HG03558 (cell line): Measurements from ENCODE around the gene VAMP5.
"Not testable (repeated sequence)": the region's sequence is repeated elsewhere in the genome, so short reads cannot be mapped to it uniquely, and the experiment has no call there.

Experiments used
- ATAC-seq: cut with Tn5 transposase; IDR thresholded peaks from one replicate; pipeline ENCODE4 v1.9.1; 2021; ENCODE audit warnings: moderate number of reproducible peaks; ENCODE audit not compliant: unreplicated experiment; ENCODE audit errors: extremely low read depth

Gene VAMP5, protein sequence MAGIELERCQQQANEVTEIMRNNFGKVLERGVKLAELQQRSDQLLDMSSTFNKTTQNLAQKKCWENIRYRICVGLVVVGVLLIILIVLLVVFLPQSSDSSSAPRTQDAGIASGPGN

GRCh38 chr2:85584354-85584856 lies at the start of gene VAMP5:
Gene VAMP5, plus strand, starts transcription at chr2:85584431. Its CDS starts 60 bp downstream, at chr2:85584491.
- ATAC-seq = peak; percentile 44

DNA sequence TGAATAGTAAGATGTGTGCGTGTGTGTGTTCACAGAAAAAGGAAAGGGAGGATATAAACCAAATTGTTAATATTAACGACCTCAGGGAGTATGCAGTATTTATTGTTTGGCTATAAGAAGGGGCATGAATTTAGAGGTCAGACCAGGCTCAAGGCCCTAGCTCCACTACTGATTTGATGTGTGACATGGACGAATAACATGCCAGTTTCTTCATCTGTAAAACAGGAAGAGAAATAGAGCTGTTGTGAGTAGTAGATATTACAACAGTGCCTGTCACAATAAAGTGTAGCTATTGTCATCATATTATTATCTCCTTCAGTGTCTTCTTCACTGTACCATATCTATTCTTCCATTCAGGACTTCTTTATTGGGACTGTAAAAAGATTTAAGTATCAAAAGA lies 49.4 kb upstream of the VAMP5 start:
- no peak for ATAC-seq

DNA sequence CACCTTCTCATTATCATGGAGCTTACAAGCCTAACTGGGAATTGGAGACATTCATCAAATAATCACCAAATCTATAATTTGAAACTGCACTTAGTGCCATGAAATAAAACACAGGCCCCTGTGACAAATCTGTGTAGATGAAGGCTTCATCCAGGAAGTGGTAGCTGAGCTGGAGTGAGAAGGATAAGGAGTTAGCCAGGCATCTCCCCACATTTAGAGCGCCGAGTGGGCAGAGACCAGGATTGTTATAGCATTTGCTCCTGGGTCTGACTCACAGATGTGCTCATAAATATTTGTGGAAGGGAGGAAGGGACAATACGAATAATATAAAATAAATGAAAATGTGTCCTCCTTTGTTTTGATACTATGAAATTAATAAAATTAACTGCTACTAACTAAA lies 47.8 kb upstream of the VAMP5 start:
- no peak for ATAC-seq

- ATAC-seq = no peak
Observed at GRCh38 chr2:85537600-85538506, 46.4 kb upstream of the VAMP5 start.

- peak; percentile 37 for ATAC-seq
Observed at GRCh38 chr2:85538507-85539360, 45.5 kb upstream of the VAMP5 start, which contains the start of gene MAT2A. Gene MAT2A, plus strand, starts transcription at chr2:85539168. Its CDS starts 120 bp downstream, at chr2:85539288.

DNA sequence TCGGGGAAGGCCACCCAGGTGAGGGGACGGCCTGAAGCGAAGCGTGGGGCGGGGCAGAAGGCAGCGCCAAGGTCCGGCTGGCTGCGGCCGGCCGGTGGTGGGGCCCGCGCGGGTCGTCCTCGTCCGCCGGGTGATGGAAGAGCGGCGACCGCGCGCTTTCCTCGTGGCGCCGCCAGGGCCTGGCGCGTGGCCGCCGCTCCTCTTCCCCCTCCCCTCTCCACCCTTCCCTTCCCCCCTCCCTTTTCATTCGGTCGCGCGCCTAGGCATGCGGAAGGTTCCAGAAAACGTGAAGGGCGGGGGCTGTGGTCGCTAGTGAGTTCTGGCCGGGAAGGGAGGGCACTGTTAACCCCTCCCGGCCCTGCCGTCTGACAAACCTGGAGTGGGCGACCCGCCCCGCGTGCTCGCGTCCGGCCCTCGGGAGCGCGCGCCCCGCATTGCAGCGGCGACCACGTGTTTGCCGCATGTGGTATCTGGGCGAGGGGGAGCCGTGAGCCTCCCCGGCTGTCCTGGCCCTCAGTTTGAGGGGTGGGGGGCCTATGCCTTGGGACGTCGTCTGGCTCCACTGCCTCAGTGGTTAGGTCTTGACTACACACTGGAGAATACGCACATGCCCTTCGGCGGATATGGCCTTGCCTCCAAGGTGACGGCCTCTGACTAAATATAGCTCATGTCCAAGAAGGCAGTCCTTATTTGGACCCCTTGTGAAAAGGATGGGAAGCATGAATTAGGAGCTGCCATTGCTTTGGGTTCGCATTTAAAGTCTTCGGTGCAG lies 44.7 kb upstream of the VAMP5 start:
- ATAC-seq = no peak

GRCh38 chr2:85540133-85540648 lies 44.0 kb upstream of the VAMP5 start:
- ATAC-seq = no peak

DNA sequence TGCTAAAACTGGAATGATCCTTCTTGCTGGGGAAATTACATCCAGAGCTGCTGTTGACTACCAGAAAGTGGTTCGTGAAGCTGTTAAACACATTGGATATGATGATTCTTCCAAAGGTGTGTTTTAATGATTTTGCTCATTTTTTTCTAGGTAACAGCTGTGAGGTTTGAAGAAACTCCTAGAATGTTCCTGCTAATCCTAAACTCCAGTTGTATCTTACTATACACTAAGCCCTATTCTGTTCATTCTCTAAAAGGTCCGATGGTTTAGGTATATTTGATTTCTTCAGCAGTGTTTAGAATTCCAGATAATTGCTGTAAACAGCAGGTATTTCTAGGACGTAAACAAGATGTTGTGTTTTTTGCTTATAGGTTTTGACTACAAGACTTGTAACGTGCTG lies 43.0 kb upstream of the VAMP5 start:
- ATAC-seq = no peak

DNA sequence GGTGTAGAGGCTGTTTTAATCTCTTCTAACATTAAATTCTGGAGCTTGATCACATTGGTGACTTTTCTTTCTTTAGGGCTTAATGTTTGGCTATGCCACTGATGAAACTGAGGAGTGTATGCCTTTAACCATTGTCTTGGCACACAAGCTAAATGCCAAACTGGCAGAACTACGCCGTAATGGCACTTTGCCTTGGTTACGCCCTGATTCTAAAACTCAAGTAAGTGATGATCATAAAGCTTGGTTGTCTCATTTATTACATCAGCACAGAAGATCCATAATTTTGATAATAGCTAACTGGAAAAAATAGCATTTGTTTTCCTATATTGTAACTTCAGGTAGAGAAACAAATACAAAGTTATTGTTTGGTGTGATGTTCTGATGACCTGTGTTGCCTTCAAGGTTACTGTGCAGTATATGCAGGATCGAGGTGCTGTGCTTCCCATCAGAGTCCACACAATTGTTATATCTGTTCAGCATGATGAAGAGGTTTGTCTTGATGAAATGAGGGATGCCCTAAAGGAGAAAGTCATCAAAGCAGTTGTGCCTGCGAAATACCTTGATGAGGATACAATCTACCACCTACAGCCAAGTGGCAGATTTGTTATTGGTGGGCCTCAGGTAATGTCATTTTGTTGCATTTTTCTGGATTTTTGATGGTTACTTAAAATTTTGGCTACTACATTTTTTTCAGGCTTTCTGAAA lies 42.3 kb upstream of the VAMP5 start:
- ATAC-seq = no peak

- ATAC-seq = no peak
Observed at GRCh38 chr2:85542777-85543176, 41.5 kb upstream of the VAMP5 start.

GRCh38 chr2:85544254-85544691 lies 40.0 kb upstream of the VAMP5 start:
- not testable (repeated sequence) for ATAC-seq

GRCh38 chr2:85544915-85545779 lies 39.1 kb upstream of the VAMP5 start:
- ATAC-seq = not testable (repeated sequence)

- no peak for ATAC-seq
Observed at GRCh38 chr2:85545780-85546240, 38.4 kb upstream of the VAMP5 start.

DNA sequence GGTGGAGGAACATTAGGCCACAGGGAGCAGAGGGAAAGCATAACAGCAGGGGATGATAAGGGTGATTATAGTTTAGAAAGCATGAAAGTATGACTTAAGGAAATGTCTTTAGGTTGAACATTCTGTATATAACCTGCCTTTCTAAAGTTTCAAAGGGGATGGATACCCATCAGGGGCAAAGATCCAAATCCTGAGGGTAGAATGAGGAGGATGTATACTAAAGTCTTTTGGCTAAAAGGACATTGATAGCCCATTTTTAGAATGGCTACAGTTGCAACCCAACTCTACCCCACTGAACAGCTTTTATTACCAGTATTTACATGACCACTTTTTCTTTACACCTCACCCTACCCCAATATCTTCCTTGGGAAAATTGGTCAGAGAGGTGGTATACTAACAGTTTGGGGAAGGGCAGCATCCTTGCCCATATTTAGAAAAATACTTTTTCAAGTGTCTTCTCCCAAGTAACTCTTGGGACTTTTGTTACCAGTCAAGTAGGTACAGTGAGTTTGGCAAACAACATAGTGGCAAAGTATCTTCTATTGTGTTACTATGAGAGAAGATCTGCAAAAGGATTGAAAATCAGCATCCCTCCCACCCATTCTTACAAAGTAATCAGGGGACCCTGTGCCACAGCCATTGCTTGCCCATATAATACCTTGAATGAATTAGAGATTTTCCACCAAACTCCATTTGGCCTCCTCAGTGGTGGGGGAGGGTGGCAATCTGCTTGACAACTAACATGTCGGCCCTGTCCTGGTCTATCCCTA lies 37.0 kb upstream of the VAMP5 start:
- no peak for ATAC-seq

DNA sequence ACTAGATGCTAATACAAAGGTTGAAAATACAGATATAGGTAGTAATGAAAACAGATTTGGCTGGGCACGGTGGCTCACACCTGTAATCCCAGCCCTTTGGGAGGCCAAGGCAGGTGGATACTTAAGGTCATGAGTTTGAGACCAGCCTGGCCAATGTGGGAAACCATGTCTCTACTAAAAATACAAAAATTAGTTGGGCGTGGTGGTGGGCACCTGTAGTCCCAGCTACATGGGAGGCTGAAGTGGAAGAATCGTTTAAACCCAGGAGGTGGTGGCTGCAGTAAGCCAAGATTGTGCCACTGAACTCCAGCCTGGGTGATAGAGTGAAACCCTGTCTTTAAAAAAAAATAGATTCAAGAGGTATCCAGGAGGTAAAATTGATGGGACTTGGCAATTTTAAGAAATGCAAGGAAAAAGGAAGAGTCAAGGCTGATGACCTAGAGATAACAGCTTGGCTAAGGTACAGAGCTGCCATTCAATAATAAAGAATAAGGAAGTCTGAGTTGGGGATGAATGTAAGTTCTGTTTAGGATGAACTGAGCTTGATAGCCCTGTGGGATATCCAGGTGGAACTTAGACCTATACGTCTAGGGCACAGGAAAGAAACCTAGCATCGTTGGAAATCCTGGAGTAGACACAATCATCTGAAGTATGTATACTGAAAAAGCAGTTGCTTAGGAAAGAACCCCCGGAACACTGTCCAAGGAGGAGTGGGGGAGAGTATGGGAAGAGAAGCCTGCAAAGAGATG lies 36.2 kb upstream of the VAMP5 start:
- no peak for ATAC-seq

DNA sequence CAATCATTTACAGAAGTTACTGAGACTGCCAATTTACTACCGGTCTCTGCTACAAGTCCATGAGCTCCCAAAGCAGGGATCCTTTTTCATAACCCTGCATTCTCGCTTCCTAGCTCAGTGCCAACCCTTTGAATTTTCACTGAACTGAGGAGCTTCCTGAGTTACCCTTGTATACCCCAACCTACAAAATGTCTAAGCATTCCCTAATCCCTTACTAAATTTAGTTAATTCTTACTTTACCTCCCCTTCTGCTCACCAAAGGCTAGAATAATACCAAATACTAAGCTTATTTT lies 35.7 kb upstream of the VAMP5 start:
- ATAC-seq = no peak

DNA sequence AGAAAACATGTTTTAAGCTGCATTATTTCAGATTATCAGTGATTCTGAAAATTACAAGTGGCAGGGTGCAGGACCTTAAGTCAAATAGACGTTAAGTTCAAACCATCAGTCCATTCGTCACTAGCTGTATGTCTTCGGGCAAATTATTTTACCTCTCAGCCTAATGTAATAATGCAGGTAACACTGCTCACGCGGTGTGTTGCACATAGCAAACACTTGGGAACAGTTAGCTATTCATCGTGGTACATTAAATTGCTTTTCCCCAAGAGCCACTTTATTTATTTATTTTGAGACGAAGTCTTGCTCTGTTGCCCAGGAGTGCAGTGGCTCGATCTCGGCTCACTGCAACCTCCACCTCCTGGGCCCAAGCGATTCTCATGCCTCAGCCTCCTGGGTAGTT lies 35.1 kb upstream of the VAMP5 start:
- ATAC-seq = no peak
